Endometrial microvascular endothelial cells (primary cell): ENCODE results near the gene PRRG2. TPM values are rescaled to one million over a fixed set of nuclear protein-coding genes. Genes with fewer than 3 reads are reported as not detected.

Experiments used
- in situ Hi-C: cut with HindIII; loops from 2 replicates; pipeline ENCODE4 v1.10.0; 2017; ENCODE audit warnings: low sequenced_read_pairs, low pct_unique_long_range_greater_than_20kb; ENCODE audit errors: inconsistent ontology term
- total RNA-seq: library from RNA; depleted of rRNA; stranded (reverse); fragments of >200 nt; gene quantifications from one replicate; pipeline ENCODE4 v1.2.3, GENCODE V29; 2015; ENCODE audit errors: inconsistent ontology term

The PRRG2 gene
- total RNA-seq = not detected

DNA sequence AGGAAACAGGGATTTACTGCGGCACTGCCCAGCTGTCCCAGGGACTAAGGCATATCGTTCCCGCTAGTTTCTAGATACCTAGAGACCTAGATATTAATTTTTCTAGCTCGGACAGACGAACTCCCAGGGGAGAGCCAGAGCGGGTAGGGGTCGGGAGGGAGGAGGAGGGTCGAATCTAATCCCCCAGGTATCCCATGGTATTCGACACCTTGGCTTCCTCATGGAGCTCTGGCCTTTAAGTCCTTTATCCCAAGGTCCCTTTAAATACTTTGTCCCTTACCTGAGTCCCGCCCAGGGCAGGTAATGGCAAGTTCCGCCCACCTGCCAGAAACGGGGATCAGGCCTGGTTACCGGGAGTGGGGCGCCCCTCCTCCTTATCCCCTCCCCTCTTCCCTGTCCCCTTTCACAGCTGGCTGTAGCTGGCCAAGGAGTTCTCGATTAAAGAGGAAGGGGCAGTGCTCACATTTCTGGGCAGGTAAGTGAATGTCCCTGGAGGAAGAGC is at the start of gene PRRG2:
PRRG2 (plus strand) TSS at position 310 of the 502 bp plus-strand sequence. CDS start 1,904 bp downstream, outside the sequence.
- in situ Hi-C loops = no loop called here

DNA sequence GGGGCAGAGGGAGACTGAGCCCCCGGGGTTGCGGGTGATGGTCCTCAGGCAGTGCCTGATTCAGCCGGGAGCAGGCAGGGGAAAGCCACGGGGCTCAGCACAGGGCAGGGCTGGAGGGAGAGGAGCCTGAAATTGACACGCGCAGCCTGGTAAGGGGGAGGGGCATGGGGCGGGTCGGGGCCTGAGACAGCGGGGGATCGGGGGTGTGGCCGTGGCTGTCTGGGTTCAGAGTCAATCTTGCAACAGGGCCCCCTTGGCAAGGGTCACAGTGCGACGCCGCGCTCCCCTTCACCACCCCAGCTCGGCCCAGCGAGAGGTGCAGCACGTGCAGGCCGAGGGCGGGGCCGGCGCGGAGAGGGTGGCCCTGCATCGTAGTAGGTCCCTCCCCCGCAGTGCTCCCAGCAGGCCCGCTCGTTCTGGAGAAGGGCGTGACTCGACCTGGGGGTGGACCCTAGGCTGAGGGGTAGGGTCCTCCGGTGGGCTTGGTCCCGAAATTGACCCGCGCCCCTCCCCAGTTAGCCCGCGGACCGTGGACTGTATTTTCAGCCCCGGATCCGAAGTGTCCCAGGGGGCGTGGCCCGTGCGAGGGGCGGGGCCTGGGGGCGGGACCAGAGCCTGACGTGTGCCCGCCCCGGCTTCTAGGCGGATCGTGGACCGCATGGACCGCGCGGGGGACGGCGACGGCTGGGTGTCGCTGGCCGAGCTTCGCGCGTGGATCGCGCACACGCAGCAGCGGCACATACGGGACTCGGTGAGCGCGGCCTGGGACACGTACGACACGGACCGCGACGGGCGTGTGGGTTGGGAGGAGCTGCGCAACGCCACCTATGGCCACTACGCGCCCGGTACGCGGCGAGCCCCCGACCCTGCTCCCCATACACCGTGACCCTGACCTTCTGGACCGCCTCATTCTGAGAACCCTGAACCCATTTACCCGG is 47.3 kb upstream of the PRRG2 start:
- in situ Hi-C loops = no loop called here

DNA sequence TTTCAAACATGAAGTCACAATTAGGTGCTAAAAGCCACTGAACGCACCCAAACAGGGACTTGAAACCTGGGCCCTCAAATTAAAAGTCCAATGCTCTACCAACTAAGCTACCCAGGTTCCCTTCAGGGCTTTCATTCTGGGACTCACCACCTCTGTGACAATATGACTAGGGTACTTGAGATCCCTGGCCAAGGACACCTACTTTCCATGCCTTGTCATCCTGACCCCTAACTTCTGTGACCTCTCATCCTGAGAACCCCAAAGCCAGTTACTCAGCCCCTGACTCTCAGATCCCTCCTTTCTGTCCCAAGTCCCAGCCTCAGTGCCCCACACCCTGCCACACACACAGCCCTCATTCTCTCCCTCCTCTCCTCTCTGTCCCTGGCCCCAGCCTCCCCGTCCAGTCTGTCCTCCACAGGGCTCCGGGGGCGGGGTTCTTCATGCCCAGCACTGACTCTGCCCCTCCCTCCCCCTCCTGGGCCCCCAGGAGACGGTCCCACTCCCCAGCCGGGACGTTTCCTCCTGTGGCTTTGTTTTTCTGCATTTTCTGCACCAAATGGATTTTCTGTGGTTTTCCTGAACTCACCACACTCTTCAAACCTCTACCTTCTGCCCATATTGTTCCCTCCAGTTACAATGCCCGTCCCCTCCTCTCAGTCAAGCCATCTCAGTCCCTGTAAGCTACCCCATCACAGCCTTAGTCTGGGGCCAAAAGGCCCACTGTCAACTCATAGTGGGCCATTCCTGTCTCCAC is 46.3 kb upstream of the PRRG2 start:
- in situ Hi-C loops = no loop called here

DNA sequence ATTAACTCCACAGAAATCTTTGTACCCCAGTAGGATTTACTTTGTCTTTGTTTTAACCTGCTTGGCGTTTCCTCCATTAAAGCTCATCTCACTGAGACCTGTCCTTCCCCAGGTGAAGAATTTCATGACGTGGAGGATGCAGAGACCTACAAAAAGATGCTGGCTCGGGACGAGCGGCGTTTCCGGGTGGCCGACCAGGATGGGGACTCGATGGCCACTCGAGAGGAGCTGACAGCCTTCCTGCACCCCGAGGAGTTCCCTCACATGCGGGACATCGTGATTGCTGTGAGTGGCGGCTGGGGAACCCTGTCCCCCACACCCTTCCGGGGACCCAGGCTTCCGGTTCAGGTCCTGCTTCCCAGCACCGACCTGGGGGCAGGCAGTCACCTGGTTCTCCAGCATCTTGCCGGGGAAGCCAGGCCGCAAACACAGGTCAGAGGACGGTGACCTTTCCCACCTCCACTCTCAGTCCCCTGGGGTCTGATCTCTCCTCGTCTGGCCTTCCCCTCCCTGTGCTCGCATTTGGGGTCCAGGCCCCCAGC is 44.1 kb upstream of the PRRG2 start:
- in situ Hi-C loops = no loop called here

DNA sequence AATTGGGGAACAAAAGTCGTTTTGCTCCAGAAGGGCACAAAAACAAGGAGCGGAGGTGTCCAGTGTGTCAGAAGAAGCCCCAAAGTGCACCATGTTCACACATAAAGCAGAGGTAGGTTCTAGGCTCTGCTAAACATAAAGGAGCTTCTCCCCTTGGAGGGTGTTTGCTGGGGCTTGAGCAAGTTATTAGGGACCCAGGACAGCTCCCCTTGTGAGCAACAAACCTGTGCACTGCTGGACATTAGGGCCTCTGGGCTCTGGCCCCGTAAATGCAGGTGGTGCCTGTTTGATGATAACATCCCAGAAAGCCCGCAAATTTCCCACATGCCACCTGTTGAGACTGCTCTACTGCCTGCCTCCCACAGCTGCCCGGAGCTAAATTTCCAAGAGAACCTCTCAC is 42.5 kb upstream of the PRRG2 start:
- in situ Hi-C loops = no loop called here

DNA sequence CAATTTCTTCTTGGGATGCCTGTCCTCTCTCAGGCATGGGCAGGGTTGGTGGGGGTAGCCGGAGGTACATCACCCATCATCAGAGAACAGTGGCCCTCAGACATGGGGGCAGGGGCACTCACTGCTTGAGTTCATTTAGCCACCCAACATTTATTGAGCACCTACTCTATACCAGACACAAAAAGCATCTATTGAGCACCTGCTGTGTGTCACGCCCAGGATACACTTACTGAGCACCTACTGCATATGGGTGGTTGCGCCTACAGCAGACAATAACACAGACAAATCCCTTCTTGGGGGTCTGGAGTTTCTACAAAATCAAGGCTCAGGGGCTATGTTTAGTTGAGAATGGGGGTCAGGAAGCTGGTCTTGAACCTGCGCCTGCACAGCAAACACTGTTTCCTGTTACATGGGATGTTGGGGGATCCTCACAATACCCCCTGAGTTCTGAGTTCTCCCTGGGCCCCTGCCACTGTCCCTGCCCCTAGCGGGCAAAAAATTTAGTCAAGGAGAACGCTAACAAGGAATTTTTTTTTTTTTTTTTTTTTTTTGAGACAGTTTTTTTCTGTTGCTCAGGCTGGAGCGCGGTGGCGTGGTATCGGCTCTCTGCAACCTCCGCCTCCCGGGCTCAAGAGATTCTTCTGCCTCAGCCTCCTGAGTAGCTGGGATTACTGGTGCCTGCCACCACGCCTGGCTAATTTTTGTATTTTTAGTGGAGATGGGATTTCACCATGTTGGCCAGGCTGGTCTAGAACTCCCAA is 41.7 kb upstream of the PRRG2 start:
- in situ Hi-C loops = no loop called here

DNA sequence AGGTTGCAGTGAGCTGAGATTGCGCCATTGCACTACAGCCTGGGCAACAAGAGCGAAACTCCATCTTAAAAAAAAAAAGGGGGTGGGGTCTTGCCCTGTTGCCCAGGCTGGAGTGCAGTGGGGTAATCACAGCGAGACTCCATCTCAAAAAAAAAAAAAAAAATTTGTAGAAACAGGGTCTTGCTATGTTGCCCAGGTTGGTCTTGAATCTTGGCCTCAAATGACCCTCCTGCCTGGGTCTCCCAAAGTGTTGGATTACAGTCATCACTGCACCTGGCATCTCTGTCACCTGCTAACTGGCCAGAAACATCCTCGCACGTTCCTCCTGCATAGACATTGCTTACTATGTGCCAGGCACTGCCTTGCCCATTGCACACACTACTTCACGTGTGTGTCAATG is 39.2 kb upstream of the PRRG2 start:
- in situ Hi-C loops = no loop called here

DNA sequence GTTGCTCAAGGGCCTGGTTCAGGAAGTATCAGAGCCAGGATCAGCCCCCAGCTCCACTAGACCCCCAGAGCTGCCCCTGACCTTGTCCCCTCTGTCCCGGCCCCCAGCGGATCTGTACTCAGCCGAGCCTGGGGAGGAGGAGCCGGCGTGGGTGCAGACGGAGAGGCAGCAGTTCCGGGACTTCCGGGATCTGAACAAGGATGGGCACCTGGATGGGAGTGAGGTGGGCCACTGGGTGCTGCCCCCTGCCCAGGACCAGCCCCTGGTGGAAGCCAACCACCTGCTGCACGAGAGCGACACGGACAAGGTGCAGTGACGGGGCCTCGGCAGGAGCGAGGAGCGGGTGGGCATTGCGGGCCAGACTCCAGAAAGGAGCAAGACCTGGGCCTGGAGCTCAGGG is 38.7 kb upstream of the PRRG2 start:
- in situ Hi-C loops = no loop called here

DNA sequence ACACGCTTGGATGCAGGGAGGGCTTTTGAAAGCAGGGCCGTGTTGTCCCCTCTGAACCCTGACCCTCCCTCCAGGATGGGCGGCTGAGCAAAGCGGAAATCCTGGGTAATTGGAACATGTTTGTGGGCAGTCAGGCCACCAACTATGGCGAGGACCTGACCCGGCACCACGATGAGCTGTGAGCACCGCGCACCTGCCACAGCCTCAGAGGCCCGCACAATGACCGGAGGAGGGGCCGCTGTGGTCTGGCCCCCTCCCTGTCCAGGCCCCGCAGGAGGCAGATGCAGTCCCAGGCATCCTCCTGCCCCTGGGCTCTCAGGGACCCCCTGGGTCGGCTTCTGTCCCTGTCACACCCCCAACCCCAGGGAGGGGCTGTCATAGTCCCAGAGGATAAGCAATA is 38.1 kb upstream of the PRRG2 start:
- in situ Hi-C loops = no loop called here

DNA sequence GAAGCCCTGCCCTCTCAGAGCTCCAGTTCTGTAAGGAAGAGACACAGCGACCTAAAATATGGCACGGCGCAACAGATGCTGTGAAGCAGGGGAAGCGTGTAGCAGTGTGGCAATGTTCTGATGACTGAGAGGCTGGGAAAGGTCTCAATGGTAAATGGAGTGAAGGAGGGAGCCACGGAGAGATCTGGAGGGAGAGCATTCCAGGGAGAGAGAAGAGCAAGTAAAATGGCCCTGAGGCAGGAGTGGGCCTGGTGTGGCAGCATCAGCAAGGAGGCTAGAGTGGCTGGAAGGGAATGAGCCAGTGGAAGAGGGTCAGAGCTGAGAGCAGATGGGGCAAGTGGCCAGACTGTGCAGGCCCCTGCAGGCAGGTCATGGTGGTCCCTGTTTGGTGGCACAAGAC is 37.0 kb upstream of the PRRG2 start:
- in situ Hi-C loops = no loop called here

DNA sequence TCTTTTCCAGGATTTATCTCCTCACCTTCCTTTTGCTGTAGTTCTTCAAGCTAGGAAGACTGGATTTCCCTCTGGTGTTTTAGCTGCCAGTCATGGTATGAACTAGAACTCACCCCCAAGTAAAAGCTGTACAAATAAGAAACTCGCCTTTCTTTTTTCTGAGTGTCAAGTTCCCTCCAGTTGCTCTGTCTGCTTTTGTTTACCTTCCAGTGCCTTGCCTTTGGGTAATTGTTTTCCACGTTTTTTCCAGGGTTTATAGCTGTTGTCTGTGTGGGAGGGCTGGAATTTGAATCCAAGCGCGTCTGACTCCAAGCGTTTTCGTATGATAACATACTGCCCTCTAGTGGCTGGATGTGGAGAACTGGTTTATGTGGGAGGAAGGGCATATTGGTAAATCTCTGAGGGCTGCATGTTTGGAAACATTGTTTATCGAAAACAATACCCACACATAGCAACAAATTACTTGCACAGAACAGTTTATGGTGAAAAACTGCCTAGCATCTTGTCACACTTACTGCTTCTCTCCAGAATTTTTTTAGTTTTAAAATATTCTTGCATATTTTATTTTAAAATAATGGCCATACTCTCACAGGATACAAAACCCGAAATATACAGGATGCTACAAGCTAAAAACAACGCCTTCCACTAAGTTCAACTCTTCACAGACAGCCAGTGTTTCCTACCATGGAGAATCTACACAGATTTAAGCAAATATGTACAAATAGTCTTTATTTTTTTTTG is 34.1 kb upstream of the PRRG2 start:
- in situ Hi-C loops = no loop called here

DNA sequence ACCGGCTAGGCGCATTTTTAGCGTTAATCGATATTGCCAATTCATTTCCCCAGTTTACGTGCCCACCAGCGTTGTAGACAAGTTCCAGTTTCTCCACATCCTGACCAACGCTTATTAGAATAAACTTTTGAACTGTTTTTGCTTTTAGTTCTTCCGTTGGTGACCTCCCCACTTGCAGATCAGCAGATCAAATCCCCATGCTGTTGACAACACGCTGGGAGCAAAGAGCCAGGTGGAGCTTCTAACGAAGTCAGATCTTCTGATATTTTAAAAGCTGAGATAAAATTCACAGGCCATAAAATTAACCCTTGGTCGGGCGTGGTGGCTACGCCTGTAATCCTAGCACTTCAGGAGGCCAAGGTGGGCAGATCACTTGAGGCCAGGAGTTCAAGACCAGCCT is 32.1 kb upstream of the PRRG2 start:
- in situ Hi-C loops = no loop called here

DNA sequence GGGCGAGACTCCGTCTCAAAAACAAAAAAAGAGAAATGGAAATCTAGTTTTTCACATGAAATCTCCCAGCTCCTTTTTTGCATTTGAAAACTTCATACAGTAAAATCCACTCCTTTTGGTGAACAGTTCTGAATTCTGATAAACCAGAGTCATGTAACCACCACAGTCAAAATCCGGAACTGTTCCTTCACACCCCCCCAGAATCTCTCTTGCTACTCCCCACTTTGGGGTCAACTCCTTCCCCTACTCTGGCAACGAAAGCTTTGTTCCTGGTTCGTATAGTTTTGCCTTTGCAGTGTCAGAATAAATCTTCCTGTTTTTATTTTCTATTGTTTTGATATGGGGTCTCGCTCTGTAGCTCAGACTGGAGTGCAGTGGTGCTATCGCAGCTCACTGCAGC is 29.6 kb upstream of the PRRG2 start:
- in situ Hi-C loops = no loop called here

DNA sequence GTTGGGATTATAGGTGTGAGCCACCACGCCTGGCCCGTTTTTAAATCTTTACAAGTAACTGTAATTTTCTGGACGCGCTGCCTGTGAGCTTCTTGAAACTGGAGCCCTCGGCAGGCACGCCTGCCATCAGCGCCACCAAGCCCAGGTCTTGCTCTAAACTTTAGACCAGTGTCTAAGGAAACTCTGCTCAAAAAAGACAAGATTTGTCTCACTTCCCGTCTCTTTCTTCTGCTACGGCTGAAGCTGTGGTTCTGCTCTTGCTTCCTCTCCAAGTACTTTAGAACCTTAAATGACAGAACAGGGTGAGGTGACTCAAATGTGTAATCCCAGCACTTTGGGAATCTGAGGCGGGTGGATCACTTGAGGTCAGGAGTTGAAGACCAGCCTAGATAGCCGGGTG is 28.4 kb upstream of the PRRG2 start:
- in situ Hi-C loops = no loop called here

DNA sequence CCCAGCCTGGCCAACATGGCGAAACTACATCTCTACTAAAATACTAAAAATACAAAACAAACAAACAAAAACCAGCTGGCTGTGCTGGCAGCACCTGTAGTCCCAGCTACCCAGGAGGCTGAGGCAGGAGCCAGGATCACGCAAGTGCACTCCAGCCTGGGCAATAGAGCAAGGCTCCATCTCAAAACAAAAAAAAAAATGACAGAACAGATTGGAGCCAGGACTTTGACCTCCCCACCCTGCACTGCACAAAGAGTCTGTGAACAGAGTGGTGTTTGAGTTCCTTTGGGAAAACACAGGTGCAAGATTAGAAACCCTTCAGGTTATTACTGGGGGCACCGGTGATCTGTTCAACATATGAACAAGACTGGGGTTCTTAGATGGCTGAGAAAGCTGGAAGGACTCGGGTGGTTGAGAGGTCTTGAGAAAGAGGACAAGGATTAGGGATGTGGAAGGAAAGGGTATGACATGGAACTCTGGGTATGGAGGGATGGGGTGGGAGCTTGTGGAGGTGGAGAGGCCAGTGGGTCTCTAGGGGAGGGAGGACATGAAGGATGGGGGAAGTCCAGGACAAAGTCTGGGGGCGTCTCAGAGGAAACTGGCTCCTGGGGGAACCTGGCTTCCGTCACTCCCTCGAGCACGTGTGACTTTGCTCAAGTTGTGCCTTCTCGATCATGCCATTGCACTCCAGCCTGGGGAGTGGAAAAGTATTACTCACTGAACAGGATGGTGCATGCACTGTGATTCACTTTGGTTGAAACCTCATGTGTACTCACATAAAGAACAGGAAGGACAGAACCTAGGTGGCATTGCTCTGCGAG is 27.5 kb upstream of the PRRG2 start:
- in situ Hi-C loops = no loop called here

DNA sequence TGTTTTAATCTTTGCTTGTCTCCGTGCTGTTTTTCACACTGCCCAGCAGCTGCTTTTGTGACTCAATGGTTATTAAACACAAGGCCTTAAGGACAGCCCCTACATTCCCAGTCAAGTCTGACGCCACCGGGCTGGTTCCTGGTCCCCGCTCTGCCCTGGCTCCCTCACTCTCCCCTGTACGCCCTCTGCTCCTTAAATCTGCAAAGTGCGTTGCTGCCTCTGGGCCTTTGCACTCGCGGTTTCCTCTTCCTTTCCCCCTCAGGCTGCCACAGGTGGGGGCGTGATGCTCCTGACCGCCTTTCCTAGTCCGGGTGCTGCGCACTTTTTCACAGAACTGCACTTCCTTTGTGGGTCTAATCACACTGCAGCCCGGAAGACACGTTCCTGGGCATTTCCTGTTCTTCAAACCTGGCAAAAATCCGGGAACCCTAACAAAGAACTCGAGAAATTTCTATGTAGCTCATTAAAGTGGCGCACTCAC is 26.4 kb upstream of the PRRG2 start:
- in situ Hi-C loops = no loop called here

DNA sequence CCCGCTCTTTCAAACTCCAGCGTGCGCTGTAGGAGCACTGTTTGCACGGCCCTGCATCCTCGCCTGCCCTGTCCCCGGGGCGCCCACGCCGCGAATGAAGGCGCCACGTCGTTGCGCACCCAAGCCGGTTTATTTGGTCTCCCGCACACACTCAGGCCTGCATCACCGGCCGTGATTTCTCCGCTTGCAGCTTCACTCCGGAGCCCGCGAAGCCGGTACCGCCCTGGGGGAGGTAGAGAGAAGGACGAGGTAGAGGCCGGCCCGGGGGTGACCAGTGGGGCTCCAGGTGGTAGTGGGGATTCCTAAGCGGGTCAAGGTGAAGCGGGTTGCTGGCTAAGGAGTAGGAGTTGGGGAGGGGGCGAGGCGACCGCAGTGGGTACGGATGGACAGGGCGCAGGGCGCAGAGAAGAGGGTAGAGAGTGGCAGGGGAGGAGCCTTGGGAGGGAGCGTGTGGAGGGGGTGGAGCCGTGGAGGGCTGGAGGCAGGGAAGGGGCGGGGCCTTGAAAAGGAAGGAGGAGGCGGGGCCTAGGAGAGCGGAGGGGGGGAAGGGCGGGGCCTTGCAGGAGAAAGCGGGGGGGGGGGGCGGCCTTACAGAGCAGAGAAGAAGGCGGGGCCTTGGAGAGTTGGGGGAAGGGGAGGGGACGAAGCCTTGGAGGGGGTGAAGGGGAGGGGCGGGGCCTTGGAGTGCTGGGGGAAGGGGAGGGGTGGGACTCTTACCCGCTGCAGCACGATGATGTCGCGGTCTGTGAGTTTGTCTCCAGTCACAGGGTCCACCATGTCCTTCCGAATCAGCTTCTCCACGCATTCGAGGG is 25.3 kb upstream of the PRRG2 start:
- in situ Hi-C loops = no loop called here
